ENCODE results near the gene PLAU. TPM values are rescaled to one million over a fixed set of nuclear protein-coding genes. Genes with fewer than 3 reads are reported as not detected.
"Not testable (repeated sequence)": the region's sequence is repeated elsewhere in the genome, so short reads cannot be mapped to it uniquely, and the experiment has no call there.

The PLAU gene
- total RNA-seq, 1 donor from 2014 or later: 26.3 TPM

DNA sequence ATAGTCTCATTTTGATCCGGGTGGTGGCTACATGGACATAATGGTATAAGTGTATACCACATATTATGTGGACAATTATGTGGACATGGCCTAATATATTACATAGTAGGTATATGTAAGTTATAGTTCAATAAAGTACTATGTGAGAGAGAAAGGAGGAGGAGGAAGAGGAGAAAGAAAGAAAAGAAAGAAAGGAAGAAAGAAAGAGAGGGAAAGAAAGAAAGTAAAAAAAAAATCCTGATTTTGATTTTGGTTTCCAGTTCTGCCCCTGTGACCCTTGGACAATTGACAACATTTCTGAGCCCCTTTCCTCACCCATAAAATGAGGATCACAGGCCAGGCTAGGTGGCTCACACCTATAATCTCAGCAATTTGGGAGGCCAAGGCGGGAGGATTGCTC, 44.8 kb downstream of the PLAU start:
- Histone ChIP-seq H3K36me3 (ENCODE audit: control insufficient read depth, insufficient read depth, low read length) (no peaks in the 10 kb centered on the region), H3K4me3 (ENCODE audit: low read depth, low read length) (no peak overlapping the region), H3K27me3 (ENCODE audit: control insufficient read depth, insufficient read depth, low read length) (no peaks in the 10 kb centered on the region)
- no peak for FAIRE-seq
- TF ChIP-seq, protein P1, sequence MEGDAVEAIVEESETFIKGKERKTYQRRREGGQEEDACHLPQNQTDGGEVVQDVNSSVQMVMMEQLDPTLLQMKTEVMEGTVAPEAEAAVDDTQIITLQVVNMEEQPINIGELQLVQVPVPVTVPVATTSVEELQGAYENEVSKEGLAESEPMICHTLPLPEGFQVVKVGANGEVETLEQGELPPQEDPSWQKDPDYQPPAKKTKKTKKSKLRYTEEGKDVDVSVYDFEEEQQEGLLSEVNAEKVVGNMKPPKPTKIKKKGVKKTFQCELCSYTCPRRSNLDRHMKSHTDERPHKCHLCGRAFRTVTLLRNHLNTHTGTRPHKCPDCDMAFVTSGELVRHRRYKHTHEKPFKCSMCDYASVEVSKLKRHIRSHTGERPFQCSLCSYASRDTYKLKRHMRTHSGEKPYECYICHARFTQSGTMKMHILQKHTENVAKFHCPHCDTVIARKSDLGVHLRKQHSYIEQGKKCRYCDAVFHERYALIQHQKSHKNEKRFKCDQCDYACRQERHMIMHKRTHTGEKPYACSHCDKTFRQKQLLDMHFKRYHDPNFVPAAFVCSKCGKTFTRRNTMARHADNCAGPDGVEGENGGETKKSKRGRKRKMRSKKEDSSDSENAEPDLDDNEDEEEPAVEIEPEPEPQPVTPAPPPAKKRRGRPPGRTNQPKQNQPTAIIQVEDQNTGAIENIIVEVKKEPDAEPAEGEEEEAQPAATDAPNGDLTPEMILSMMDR (IDR thresholded peaks at IDR 0.05; ENCODE audit: insufficient read depth, low read length, severe bottlenecking): no peak
- no peak for DNase-seq (ENCODE audit: low read depth)

DNA sequence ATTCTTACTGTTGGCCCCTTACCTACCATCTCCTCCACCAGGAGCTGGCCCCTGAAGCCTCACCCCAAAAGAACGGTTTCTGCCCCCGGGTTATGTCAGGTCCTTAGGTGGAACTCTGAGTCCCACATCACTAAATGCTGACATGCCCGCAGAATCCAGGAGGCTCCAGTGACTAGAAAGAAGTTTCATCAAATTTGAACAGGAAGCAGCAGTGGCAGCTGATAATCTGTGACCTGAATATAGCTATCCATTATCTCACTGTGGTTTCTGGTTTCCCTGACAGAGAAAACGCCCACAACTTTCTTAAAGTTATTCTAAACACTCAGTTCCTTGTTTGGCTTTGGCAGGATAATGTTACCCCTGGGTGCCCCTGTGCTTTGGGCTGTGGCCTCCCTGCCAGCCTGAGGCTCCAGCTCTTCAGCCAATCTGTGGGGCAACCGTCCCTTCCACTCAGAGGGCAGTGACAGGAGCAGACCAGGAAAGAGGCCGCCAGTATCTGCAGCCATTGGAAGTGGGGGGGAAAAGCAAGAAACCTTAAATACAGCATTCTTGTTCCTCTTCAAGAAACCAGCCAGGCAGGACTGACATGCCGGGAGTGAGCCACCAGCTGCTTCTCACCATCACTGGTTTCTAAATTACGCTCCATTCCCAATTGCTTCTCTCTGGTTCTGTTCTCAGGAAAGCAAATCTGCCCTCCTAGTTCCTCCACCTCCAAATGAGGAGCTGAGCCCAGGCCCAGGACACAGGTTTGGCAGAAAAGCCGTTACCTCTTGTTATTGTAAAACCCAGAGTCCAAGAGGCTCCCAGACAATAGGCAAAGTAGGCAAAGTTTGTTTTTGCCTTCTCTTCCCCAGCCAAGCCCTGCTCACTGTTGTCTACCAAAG, 45.8 kb downstream of the PLAU start:
- FAIRE-seq (no peak), DNase-seq (ENCODE audit: low read depth) (peak; percentile 30)
- Histone ChIP-seq H3K27me3 (ENCODE audit: control insufficient read depth, insufficient read depth, low read length) (no peaks in the 10 kb centered on the region), H3K36me3 (ENCODE audit: control insufficient read depth, insufficient read depth, low read length) (no peaks in the 10 kb centered on the region), H3K4me3 (ENCODE audit: low read depth, low read length) (no peak overlapping the region)
- TF ChIP-seq, protein P1 (IDR thresholded peaks at IDR 0.05; ENCODE audit: insufficient read depth, low read length, severe bottlenecking): no peak

DNA sequence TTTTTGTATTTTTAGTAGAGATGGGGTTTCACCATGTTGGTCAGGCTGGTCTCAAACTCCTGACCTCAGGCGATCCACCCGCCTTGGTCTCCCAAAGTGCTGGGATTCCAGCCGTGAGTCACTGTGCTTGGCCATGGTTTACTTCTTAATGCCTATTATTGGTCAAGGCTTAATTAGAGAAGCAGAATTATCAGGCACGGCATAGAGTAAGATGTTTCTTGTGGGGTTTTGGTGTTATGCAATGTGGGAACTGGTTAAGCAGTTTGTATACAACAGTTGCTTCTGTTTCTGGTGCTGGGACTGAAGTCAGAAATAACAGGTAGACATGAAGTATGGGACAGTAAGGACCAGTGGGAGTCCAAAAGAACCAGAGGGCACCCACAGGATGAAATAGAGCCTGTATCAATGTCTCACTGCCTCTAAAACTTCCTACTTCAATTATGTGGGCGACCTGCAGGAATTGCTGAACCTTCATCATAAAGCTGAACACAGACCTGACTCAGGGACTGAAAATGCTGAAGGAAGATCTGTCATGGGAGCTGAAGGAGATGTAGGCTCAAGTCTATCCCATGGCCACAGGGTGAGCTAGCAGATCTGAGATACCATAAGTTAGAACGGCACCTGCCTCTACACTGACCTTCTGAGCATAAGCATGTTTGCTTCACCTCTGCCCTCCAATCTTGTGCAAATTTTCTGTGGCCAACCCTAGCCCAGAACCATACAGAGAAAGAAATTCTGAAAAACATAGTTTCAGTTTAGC, 48.7 kb downstream of the PLAU start:
- no peak overlapping the region for H3K4me3 ChIP-seq (ENCODE audit: low read depth, low read length)
- H3K27me3 ChIP-seq (ENCODE audit: control insufficient read depth, insufficient read depth, low read length): no peaks in the 10 kb centered on the region
- FAIRE-seq (no peak), DNase-seq (ENCODE audit: low read depth) (no peak)
- TF ChIP-seq, protein P1 (IDR thresholded peaks at IDR 0.05; ENCODE audit: insufficient read depth, low read length, severe bottlenecking): no peak
- no peaks in the 10 kb centered on the region for H3K36me3 ChIP-seq (ENCODE audit: control insufficient read depth, insufficient read depth, low read length)

DNA sequence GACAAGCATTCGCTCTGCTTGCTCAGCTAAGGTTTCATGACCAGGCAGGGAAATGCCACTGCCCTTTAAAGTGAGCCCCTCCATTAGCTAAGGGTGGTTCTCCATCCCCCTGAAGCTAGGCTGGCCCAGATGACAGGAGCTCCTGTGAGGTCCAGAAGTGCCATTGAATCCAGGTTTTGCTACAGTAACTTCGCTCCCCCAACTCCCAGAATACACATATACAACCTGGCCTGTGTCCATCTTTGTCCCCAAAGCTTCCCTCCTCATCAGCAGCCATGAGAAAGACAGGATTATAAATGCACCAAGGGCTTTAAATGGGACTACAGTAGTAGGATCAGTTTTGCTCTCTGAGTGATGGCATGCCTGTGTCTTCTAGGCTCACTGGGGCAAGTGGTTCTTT, 51.5 kb downstream of the PLAU start:
- Histone ChIP-seq H3K27me3 (ENCODE audit: control insufficient read depth, insufficient read depth, low read length) (no peaks in the 10 kb centered on the region), H3K36me3 (ENCODE audit: control insufficient read depth, insufficient read depth, low read length) (no peaks in the 10 kb centered on the region), H3K4me3 (ENCODE audit: low read depth, low read length) (no peak overlapping the region)
- TF ChIP-seq, protein P1 (IDR thresholded peaks at IDR 0.05; ENCODE audit: insufficient read depth, low read length, severe bottlenecking): no peak
- no peak for DNase-seq (ENCODE audit: low read depth)
- no peak for FAIRE-seq

DNA sequence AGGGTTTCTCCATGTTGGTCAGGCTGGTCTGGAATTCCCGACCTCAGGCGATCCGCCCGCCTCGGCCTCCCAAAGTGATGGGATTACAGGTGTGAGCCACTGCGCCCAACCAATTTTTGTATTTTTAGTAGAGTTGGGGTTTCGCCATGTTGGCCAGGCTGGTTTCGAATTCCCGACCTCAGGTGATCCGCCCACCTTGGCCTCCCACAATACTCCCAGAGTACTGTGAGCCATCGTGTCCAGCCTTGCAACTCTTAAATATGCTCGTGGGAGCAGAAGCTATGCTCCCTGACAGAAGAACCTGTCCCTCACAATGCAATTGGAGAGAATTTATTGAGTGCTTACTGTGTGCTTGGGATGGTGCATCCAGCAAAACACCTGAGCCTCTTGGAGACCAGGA, 52.6 kb downstream of the PLAU start:
- not testable (repeated sequence) for FAIRE-seq; H3K4me3 ChIP-seq (ENCODE audit: low read depth, low read length); H3K27me3 ChIP-seq (ENCODE audit: control insufficient read depth, insufficient read depth, low read length); DNase-seq (ENCODE audit: low read depth); H3K36me3 ChIP-seq (ENCODE audit: control insufficient read depth, insufficient read depth, low read length)

DNA sequence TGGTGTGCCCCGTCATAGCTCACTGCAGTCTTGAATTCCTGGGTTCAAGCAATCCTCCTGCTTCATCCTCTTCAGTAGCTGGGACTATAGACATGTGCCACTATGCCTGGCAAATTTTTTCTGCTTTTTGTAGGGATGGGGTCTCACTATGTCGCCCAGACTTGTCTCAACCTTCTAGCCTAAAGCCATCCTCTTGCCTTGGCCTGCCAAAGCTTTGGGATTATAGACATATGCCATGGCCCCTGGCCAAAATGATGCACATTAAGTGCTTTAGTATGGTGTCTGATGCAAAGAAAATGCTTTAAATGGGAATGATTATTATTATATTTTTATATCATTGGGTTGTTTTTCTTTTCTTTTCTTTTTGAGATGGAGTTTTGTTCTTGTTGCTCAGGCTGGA, 53.8 kb downstream of the PLAU start:
- DNase-seq (ENCODE audit: low read depth) (no peak), FAIRE-seq (no peak)
- TF ChIP-seq, protein P1 (IDR thresholded peaks at IDR 0.05; ENCODE audit: insufficient read depth, low read length, severe bottlenecking): no peak
- H3K36me3 ChIP-seq (ENCODE audit: control insufficient read depth, insufficient read depth, low read length): no peaks in the 10 kb centered on the region
- no peak overlapping the region for H3K4me3 ChIP-seq (ENCODE audit: low read depth, low read length)
- no peaks in the 10 kb centered on the region for H3K27me3 ChIP-seq (ENCODE audit: control insufficient read depth, insufficient read depth, low read length)

DNA sequence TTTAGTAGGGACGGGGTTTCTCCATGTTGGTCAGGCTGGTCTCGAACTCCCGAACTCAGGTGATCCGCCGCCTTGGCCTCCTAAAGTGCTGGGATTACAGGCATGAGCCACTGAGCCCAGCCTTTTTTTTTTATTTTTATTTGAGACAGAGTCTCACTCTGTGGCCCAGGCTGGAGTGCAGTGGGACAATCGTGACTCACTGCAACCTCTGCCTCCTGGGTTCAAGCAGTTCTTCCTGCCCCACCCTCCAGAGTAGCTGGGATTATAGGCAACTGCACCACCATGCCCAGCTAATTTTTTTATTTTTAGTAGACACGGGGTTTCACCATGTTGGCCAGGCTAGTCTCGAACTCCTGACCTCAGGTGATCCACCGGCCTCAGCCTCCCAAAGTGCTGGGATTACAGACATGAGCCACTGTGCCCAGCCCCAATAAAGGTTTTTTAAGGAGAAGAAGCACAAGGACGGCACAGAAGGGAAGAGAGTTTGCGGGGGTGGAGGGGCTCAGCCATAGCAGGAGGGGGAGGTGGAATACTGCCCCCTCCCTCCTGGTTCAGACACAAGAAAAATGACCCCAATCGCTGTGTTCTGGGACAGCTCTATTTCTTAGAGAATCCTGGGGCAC, 54.4 kb downstream of the PLAU start:
- peak; percentile 50 for DNase-seq (ENCODE audit: low read depth)
- not testable (repeated sequence) for H3K27me3 ChIP-seq (ENCODE audit: control insufficient read depth, insufficient read depth, low read length); FAIRE-seq; H3K36me3 ChIP-seq (ENCODE audit: control insufficient read depth, insufficient read depth, low read length); H3K4me3 ChIP-seq (ENCODE audit: low read depth, low read length)

All from bronchial epithelial cell (primary cell).